Smooth muscle cell (in vitro differentiated cells): Measurements from ENCODE around the gene CYP19A1. TPM values are rescaled to one million over a fixed set of nuclear protein-coding genes. Genes with fewer than 3 reads are reported as not detected.
A peak's percentile ranks its signal among the peaks of the same experiment; 100 is the strongest.

Experiments used
- DNase-seq: peaks from one replicate; lab custom pipeline; 2025; ENCODE audit not compliant: unreplicated experiment; lab: John Stamatoyannopoulos, UW
- H2AFZ ChIP-seq: fragments of 200-600 bp; sonication (generic); 2 replicates; pipeline ENCODE4 v1.6.0; 2016; ENCODE audit warnings: antibody characterized with exemption, low read depth, mild to moderate bottlenecking
- H3F3A ChIP-seq: fragments of 200-600 bp; sonication (generic); 2 replicates; pipeline ENCODE4 v1.6.0; 2017; ENCODE audit warnings: antibody characterized with exemption, low read depth
- H3K27ac ChIP-seq: fragments of 200-600 bp; sonication (generic); 2 replicates; pipeline ENCODE4 v1.5.1; 2016; ENCODE audit warnings: low read depth, mild to moderate bottlenecking
- H3K27me3 ChIP-seq: fragments of 200-600 bp; sonication (generic); 2 replicates; pipeline ENCODE4 v1.6.1; 2016; ENCODE audit warnings: low read depth, mild to moderate bottlenecking
- H3K36me3 ChIP-seq: fragments of 200-600 bp; sonication (generic); 2 replicates; pipeline ENCODE4 v1.5.1; 2016; ENCODE audit warnings: low read depth
- H3K4me1 ChIP-seq: fragments of 200-600 bp; sonication (generic); 2 replicates; pipeline ENCODE4 v1.5.1; 2016; ENCODE audit warnings: low read depth
- H3K4me2 ChIP-seq: fragments of 200-600 bp; sonication (generic); 2 replicates; pipeline ENCODE4 v1.6.0; 2016; ENCODE audit warnings: mild to moderate bottlenecking
- H3K4me3 ChIP-seq: fragments of 200-600 bp; sonication (generic); 2 replicates; pipeline ENCODE4 v1.5.1; 2016; ENCODE audit warnings: mild to moderate bottlenecking
- H3K79me2 ChIP-seq: fragments of 200-600 bp; sonication (generic); 2 replicates; pipeline ENCODE4 v1.6.0; 2016; ENCODE audit warnings: low read depth, mild to moderate bottlenecking
- H3K9ac ChIP-seq: fragments of 200-600 bp; sonication (generic); 2 replicates; pipeline ENCODE4 v1.6.0; 2016; ENCODE audit warnings: low read depth
- H3K9me3 ChIP-seq: fragments of 200-600 bp; sonication (generic); replicated peaks from 2 replicates; pipeline ENCODE4 v1.5.1; 2016; ENCODE audit warnings: low read depth
- H4K20me1 ChIP-seq: fragments of 200-600 bp; sonication (generic); 2 replicates; pipeline ENCODE4 v1.6.0; 2016; ENCODE audit warnings: low read depth
- WGBS: methylation state at CpG from one replicate; pipeline ENCODE4 v1.1.7; 2016; ENCODE audit warnings: low lambda C conversion rate; 5-methylcytosine and 5-hydroxymethylcytosine counted together
- polyA plus RNA-seq: library from polyadenylated mRNA; unstranded; fragments of >200 nt; fragmentation: Nextera tagmentation; extraction: Ambion mirVana; gene quantifications from 2 replicates; pipeline ENCODE4 v1.2.1, GENCODE V29; 2016
- total RNA-seq: library from RNA; depleted of rRNA; stranded (reverse); fragments of >200 nt; gene quantifications from 2 replicates; pipeline ENCODE4 v1.2.3, GENCODE V29; 2014
- TF ChIP-seq, protein P1 (sequence below): fragments of 200-600 bp; sonication (generic); IDR thresholded peaks from 2 replicates; pipeline ENCODE4 v1.5.1; 2017; ENCODE audit warnings: borderline replicate concordance, mild to moderate bottlenecking, antibody characterized with exemption; ENCODE audit not compliant: insufficient read depth, poor library complexity, severe bottlenecking

CYP19A1 gene
- total and polyA plus RNA-seq, 2 experiments from 2014 or later, result not detected

DNA sequence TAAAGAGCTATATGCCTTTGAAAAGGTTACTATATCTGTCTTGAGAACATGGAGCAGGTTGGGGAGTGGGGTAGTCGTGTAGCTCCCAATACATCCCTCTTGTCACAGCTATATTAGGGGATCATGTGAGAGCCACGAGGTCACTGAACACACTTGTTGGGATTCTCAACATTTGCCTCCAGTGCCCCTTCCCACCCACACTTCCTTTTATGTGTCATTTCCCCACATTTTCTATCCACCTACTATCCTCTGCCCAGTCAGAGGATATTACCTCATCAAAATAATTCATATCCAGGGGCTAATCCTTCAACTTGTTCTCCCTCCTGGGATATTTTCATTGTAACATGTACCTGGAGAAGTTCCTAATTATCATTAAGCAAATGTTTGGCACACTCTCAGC, 85.0 kb downstream of the CYP19A1 start:
- Histone ChIP-seq H3F3A (no peaks in the 10 kb centered on the region), H3K4me2 (peak overlapping the region; percentile 22), H4K20me1 (no peaks in the 10 kb centered on the region), H3K9ac (no peak overlapping the region), H3K9me3 (no peaks in the 10 kb centered on the region), H3K4me3 (no peak overlapping the region), H3K36me3 (no peaks in the 10 kb centered on the region), H3K27ac (no peak overlapping the region), H3K4me1 (peaks cover 4% of the 10 kb centered on the region), H3K79me2 (no peaks in the 10 kb centered on the region), H3K27me3 (no peaks in the 10 kb centered on the region), H2AFZ (no peak overlapping the region)
- TF ChIP-seq, protein P1, sequence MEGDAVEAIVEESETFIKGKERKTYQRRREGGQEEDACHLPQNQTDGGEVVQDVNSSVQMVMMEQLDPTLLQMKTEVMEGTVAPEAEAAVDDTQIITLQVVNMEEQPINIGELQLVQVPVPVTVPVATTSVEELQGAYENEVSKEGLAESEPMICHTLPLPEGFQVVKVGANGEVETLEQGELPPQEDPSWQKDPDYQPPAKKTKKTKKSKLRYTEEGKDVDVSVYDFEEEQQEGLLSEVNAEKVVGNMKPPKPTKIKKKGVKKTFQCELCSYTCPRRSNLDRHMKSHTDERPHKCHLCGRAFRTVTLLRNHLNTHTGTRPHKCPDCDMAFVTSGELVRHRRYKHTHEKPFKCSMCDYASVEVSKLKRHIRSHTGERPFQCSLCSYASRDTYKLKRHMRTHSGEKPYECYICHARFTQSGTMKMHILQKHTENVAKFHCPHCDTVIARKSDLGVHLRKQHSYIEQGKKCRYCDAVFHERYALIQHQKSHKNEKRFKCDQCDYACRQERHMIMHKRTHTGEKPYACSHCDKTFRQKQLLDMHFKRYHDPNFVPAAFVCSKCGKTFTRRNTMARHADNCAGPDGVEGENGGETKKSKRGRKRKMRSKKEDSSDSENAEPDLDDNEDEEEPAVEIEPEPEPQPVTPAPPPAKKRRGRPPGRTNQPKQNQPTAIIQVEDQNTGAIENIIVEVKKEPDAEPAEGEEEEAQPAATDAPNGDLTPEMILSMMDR, result no peak
- 62% methylated on average over 2 of the region's 2 CpGs for WGBS
- DNase-seq, result no peak

DNA sequence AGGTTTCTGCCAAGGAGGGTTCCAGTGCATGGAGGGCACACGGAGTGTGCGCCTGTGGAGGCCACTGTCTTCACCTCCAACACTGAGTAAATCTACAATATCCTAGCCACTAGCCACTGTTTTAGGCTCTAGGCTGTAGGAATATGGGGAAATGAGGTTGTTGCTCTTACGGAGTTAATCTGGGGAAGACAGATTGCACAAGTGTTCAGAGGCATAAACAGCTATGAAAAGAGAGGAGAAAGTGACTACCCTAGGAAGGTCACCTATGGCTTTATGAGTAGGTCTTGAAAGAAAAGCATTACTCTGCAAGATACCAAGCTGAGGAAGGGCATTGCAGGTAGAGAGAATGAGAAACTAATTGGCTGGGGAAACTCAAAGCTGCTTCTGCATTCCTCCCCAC, 85.7 kb downstream of the CYP19A1 start:
- Histone ChIP-seq H3K4me1 (peaks cover 4% of the 10 kb centered on the region), H3K9me3 (no peaks in the 10 kb centered on the region), H3K27me3 (no peaks in the 10 kb centered on the region), H3K9ac (no peak overlapping the region), H2AFZ (no peak overlapping the region), H3F3A (no peaks in the 10 kb centered on the region), H3K36me3 (no peaks in the 10 kb centered on the region), H3K79me2 (no peaks in the 10 kb centered on the region), H4K20me1 (no peaks in the 10 kb centered on the region), H3K27ac (no peak overlapping the region), H3K4me2 (peak overlapping the region; percentile 22), H3K4me3 (no peak overlapping the region)
- WGBS, result 96% methylated on average over 3 of the region's 3 CpGs
- DNase-seq, result no peak
- TF ChIP-seq, protein P1, result no peak

DNA sequence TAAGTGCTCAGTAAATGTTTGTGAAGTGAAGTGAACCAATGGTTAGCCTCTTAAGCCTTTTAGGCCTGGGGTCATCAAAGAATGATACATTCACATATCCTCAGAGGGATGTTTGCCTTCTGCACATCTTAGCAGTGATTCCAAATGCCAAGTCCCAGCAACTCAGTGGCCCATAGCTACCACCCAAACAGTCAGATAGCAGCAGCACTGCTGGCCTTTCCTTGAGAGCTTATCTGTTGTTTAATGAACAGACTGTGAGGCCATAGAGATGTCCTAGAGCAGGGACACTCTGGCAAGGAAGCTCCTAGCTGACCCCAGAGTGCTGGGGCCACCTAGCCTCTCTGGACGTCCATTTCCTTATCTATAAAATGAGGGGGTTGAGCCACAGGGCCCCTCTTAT, 86.8 kb downstream of the CYP19A1 start:
- Histone ChIP-seq H3K4me1 (peaks cover 4% of the 10 kb centered on the region), H3K27me3 (no peaks in the 10 kb centered on the region), H3K4me3 (no peak overlapping the region), H3K36me3 (no peaks in the 10 kb centered on the region), H3K79me2 (no peaks in the 10 kb centered on the region), H3K9me3 (no peaks in the 10 kb centered on the region), H3F3A (no peaks in the 10 kb centered on the region), H3K9ac (no peak overlapping the region), H2AFZ (no peak overlapping the region), H4K20me1 (no peaks in the 10 kb centered on the region), H3K27ac (no peak overlapping the region), H3K4me2 (no peak overlapping the region)
- DNase-seq, result no peak
- TF ChIP-seq, protein P1, result no peak
- 20% methylated on average over 1 of the region's 1 CpG for WGBS

DNA sequence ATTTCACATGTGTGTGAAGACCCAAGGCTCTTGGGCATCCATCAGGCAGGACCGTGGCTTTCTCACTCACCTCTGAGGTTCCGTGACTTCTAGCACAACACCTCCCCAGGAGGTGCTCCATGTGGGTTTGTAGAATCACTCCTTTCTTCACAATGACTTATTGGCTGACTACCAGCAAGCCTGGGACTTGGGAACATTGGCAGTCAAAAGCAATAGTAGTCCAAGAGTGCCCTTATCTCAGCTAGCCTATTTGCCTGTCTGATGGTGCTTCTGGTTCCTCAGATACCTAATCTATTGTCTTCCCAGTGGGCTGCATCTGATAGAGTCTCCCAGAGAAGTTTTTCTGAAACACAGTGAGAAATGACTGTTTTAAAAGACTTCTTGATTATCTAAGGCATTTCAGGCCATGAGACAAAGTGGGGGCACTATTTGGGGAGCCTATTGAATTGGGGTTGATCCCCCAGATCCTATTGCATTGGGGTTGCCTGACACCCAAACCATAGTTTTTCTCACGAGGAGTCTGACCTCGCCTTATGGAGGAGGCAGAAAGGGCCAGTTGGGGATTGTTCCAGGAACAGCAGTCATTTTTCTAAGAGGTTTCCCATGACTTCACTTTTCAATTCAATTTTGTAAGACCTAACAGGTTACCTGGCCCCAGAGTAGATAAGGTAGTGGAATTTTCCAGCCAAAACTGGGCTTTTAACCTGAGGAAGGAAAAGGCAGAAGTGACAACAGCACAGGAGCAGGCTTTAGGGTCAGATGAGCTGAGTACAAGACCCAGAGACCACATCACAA, 88.0 kb downstream of the CYP19A1 start:
- H2AFZ ChIP-seq, result no peak overlapping the region
- no peak overlapping the region for H3K4me3 ChIP-seq
- H3K4me1 ChIP-seq, result peaks cover 4% of the 10 kb centered on the region
- H3K79me2 ChIP-seq, result no peaks in the 10 kb centered on the region
- H3F3A ChIP-seq, result no peaks in the 10 kb centered on the region
- no peak overlapping the region for H3K27ac ChIP-seq
- H3K9me3 ChIP-seq, result no peaks in the 10 kb centered on the region
- H4K20me1 ChIP-seq, result no peaks in the 10 kb centered on the region
- 98% methylated on average over 4 of the region's 4 CpGs for WGBS
- DNase-seq, result no peak
- H3K36me3 ChIP-seq, result no peaks in the 10 kb centered on the region
- no peak overlapping the region for H3K9ac ChIP-seq
- TF ChIP-seq, protein P1, result no peak
- no peak overlapping the region for H3K4me2 ChIP-seq
- H3K27me3 ChIP-seq, result no peaks in the 10 kb centered on the region
